Breast epithelium (tissue), 3 donors: ENCODE data around the gene CASP5.

Experiments
- POLR2A ChIP-seq: fragments of 450-650 bp; IDR thresholded peaks from one replicate; pipeline ENCODE4 v1.6.1; 2016; ENCODE audit warnings: antibody characterized with exemption, mild to moderate bottlenecking, moderate library complexity
- POLR2AphosphoS5 ChIP-seq, 3 donors: sonication (generic); formaldehyde crosslinking; IDR thresholded peaks; one replicate each; pipeline ENCODE4 v1.6.1; 2017; ENCODE audit warnings: antibody characterized with exemption in 3 of 3
- TF ChIP-seq, protein P1 (sequence below), 3 donors: fragments of 450-650 bp; IDR thresholded peaks; one replicate each; pipeline ENCODE4 v1.5.1; 2016 to 2017; ENCODE audit warnings: antibody characterized with exemption in 3 of 3, mild to moderate bottlenecking in 3 of 3, moderate library complexity in 3 of 3

GRCh38 chr11:104984808-104985207 lies 38.2 kb downstream of the CASP5 start:
- no peak for TF ChIP-seq POLR2A
- TF ChIP-seq POLR2AphosphoS5 (IDR thresholded peaks at IDR 0.05), result no peak
- TF ChIP-seq, protein P1, sequence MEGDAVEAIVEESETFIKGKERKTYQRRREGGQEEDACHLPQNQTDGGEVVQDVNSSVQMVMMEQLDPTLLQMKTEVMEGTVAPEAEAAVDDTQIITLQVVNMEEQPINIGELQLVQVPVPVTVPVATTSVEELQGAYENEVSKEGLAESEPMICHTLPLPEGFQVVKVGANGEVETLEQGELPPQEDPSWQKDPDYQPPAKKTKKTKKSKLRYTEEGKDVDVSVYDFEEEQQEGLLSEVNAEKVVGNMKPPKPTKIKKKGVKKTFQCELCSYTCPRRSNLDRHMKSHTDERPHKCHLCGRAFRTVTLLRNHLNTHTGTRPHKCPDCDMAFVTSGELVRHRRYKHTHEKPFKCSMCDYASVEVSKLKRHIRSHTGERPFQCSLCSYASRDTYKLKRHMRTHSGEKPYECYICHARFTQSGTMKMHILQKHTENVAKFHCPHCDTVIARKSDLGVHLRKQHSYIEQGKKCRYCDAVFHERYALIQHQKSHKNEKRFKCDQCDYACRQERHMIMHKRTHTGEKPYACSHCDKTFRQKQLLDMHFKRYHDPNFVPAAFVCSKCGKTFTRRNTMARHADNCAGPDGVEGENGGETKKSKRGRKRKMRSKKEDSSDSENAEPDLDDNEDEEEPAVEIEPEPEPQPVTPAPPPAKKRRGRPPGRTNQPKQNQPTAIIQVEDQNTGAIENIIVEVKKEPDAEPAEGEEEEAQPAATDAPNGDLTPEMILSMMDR (IDR thresholded peaks at IDR 0.05), result no peak
